NCI-H524 treated with DMSO at 0.1 percent for 48 hours (cell line): ENCODE results near the gene TMEM126B.
A peak's percentile ranks its signal among the peaks of the same experiment; 100 is the strongest.

Experiments
- DNase-seq: peaks from one replicate; lab custom pipeline; 2025; lab: John Stamatoyannopoulos, UW

The TMEM126B gene

DNA sequence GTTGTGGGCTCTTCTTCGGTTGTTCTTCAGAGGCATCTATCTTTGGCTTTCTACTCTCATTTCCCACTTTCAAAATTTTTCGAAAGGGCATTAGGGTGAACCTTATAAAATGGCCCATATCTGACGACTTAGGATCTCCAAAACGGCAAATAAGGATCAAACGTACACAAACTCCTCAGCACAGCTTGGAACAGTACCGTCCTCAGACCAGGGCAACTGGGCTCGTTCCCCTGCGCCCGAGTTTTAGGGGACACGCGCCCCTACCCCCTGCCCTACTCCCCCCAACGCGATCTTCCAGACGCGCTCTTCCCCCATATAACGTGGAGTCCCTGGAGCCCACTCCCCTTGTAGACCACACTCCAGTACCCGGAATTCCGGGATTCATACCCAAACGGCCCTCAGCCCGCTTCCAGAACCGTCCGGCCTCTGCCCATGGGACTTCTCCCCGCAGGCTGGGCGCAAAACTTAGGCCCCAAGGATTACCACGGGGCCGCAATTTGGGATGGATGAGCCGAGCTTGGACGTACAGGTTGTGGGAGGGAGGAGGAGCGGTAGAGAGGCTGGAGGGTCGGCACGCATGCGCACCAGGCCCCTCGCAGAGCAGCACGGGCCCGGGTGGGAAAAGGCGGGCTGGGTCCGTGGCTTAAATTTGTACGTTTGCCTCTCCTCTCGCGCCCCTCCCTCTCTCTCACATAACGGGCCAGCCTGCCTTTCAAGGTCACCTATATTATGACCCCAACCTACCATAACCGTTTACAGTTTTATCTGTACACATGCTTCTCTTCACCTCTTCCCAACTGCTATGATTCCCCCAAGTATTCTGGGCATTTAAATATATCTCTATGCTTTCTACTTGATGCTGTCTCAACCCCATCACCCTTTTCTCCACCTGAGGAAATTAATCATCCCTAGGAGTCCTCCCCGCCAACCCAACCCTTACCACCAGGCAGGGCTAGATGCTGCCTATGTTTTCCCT lies 54.2 kb downstream of the TMEM126B start:
- DNase-seq, result peak; percentile 43

DNA sequence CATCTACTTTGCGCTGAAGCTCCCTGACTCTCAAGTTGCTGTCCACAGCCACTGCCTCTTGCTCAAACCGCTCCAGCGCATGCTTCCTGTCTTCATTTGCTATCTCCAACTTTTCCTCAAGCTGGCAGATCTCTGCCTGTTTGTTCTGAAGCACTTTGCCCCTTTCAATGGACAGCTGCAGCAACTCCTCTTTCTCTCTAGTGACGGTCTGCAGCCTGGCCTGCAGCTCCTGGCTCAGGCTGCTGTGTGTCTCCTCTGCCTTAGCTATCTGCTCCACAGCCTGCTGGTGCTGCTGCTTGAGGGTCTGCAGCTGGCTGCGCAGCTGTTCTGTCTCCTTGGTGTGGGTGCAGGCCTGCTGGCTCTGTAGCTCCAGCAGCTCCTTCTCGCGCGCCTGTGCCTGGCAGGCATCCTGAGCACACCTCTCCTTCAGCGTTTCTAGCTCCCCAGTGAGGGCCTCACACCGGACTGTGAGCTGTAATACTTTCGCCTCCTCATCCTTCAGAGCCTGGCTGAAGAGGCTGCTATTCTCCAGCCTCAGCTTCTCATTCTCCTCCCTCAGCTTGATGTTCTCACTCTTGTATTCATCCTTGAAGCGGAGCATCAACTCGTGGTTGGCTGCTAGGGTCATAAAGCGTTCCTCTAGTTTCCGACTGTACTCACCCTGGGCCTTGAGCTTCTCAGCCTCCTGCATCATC lies 56.9 kb downstream of the TMEM126B start:
- peak; percentile 56 for DNase-seq

GRCh38 chr11:85685820-85686459 lies 57.5 kb downstream of the TMEM126B start, which contains the start of gene CCDC89:
TSS of gene CCDC89 (minus strand) at chr11:85686195. CDS start at chr11:85686130, 65 bp downstream.
- DNase-seq, result peak; percentile 83
